ENCODE results near the gene MAGEA9. TPM values are rescaled to one million over a fixed set of nuclear protein-coding genes. Genes with fewer than 3 reads are reported as not detected.

Gene MAGEA9
- total RNA-seq, 3 donors from 2014 or later (not counting 1 experiment from before 2014, with no cell fraction given) = not detected

- Histone ChIP-seq H3K9me3 (ENCODE audit: control insufficient read depth, insufficient read depth, low read length) (no peaks in the 10 kb centered on the region), H3K27me3 (ENCODE audit: control insufficient read depth, insufficient read depth, low read length) (no peaks in the 10 kb centered on the region), H3K4me3 (ENCODE audit: low read length) (no peak overlapping the region), H3K27ac (ENCODE audit: low read length) (no peak overlapping the region), H3K36me3 (ENCODE audit: control insufficient read depth, insufficient read depth, low read length) (no peaks in the 10 kb centered on the region), H3K4me1 (ENCODE audit: control insufficient read depth, insufficient read depth, low read length) (peaks cover 25% of the 10 kb centered on the region)
- Mint-ChIP-seq H3K4me3 (no peak overlapping the region), H3K27me3 (ENCODE audit: low read depth in 2 of 2) (peaks cover 3 to 20% of the 10 kb centered on the region in 2 donors), H3K27ac (no peak overlapping the region), H3K9me3 (no peaks in the 10 kb centered on the region), H3K36me3 (no peaks in the 10 kb centered on the region), H3K4me1 (peaks cover 43% of the 10 kb centered on the region in 2 donors)
- no peak for ATAC-seq
- intact Hi-C loops (cut with micrococcal nuclease) = loop anchor here (10.0 kb wide), 1 partner anchor 321 kb away; the partner anchor contains the start of gene IDS
- 0% methylated on average over 2 of the region's 3 CpGs for WGBS (ENCODE audit: insufficient coverage)
- TF ChIP-seq CTCF (IDR thresholded peaks at IDR 0.05) = peak; percentile 39
- peak; percentile 40 to 63 for DNase-seq
Observed at GRCh38 chrX:149825424-149825823, 43.7 kb downstream of the MAGEA9 start.

- no peaks in the 10 kb centered on the region for H3K36me3 Mint-ChIP-seq
- WGBS (ENCODE audit: insufficient coverage) = 62% methylated on average over 1 of the region's 1 CpG
- TF ChIP-seq CTCF (IDR thresholded peaks at IDR 0.05) = no peak
Observed at GRCh38 chrX:149827254-149827653, 45.5 kb downstream of the MAGEA9 start.

GRCh38 chrX:149829751-149830191 lies 48.0 kb downstream of the MAGEA9 start:
- Histone ChIP-seq H3K36me3 (ENCODE audit: control insufficient read depth, insufficient read depth, low read length) (no peaks in the 10 kb centered on the region), H3K9me3 (ENCODE audit: control insufficient read depth, insufficient read depth, low read length) (no peaks in the 10 kb centered on the region), H3K4me3 (ENCODE audit: low read length) (no peak overlapping the region), H3K27ac (ENCODE audit: low read length) (peak overlapping the region; percentile 96), H3K4me1 (ENCODE audit: control insufficient read depth, insufficient read depth, low read length) (peaks cover 31% of the 10 kb centered on the region), H3K27me3 (ENCODE audit: control insufficient read depth, insufficient read depth, low read length) (no peaks in the 10 kb centered on the region)
- 0% methylated on average over 2 of the region's 3 CpGs for WGBS (ENCODE audit: insufficient coverage)
- intact Hi-C loops (cut with micrococcal nuclease) = loop anchor here (10.0 kb wide), 1 partner anchor 325 kb away; the partner anchor contains the start of gene IDS
- no peaks in the 10 kb centered on the region for H3K9me3 Mint-ChIP-seq
- H3K27me3 Mint-ChIP-seq (ENCODE audit: low read depth in 2 of 2) = peaks cover 3 to 6% of the 10 kb centered on the region in 2 donors
- H3K4me1 Mint-ChIP-seq = peaks cover 48 to 54% of the 10 kb centered on the region in 2 donors
- no peaks in the 10 kb centered on the region for H3K36me3 Mint-ChIP-seq
- DNase-seq (peak; percentile 35 to 80), ATAC-seq (peak; percentile 74 to 84 (median 75))
- TF ChIP-seq CTCF (IDR thresholded peaks at IDR 0.05) = no peak
- H3K27ac Mint-ChIP-seq = peak overlapping the region; percentile 85 to 94
- H3K4me3 Mint-ChIP-seq = peak overlapping the region; percentile 86

More at GRCh38 chrX:149827254-149827653, 45.5 kb downstream of the MAGEA9 start:
- peak overlapping the region in 1 of 2 donors; percentile 74 for H3K27ac Mint-ChIP-seq
- H3K9me3 Mint-ChIP-seq = no peaks in the 10 kb centered on the region
- DNase-seq = no peak
- no peaks in the 10 kb centered on the region for H3K36me3 ChIP-seq (ENCODE audit: control insufficient read depth, insufficient read depth, low read length)
- peaks cover 3 to 9% of the 10 kb centered on the region in 2 donors for H3K27me3 Mint-ChIP-seq (ENCODE audit: low read depth in 2 of 2)
- H3K4me1 ChIP-seq (ENCODE audit: control insufficient read depth, insufficient read depth, low read length) = peaks cover 31% of the 10 kb centered on the region
- no peaks in the 10 kb centered on the region for H3K9me3 ChIP-seq (ENCODE audit: control insufficient read depth, insufficient read depth, low read length)
- H3K4me3 Mint-ChIP-seq = no peak overlapping the region
- ATAC-seq = no peak
- intact Hi-C loops (cut with micrococcal nuclease) = loop anchor here (10.0 kb wide), 1 partner anchor 322 kb away; the partner anchor contains the start of gene IDS
- no peak overlapping the region for H3K4me3 ChIP-seq (ENCODE audit: low read length)
- H3K4me1 Mint-ChIP-seq = peaks cover 48 to 54% of the 10 kb centered on the region in 2 donors
- no peaks in the 10 kb centered on the region for H3K27me3 ChIP-seq (ENCODE audit: control insufficient read depth, insufficient read depth, low read length)
- no peak overlapping the region for H3K27ac ChIP-seq (ENCODE audit: low read length)
